ENCODE data around the gene RNF149. TPM values are rescaled to one million over a fixed set of nuclear protein-coding genes. Genes with fewer than 3 reads are reported as not detected.

RNF149 gene
- total RNA-seq, 1 donor from 2014 or later: 48.3 TPM

DNA sequence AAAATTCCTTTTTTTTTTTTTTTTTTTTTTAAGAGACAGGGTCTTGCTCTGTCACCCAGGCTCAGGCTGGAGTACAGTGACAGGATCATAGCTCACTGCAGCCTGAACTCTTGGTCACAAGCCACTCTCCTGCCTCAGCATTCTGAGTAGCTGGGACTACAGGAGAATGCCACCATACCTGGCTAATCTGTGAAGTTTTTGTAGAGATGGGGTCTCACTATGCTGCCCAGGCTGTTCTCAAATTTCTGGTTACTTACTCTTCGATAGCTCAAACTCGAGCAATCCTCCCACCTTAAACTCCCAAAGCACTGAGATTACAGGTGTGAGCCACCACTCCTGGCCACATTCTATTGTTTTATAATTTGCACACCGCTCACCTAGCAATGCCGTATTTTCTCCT lies 27.0 kb downstream of the RNF149 start:
- ATAC-seq (ENCODE audit: low read depth): no peak
- POLR2A ChIA-PET: no interaction called here
- Mint-ChIP-seq H3K27ac (no peak overlapping the region), H3K9me3 (no peaks in the 10 kb centered on the region), H3K36me3 (ENCODE audit: low read depth) (peaks cover 85% of the 10 kb centered on the region), H3K27me3 (no peaks in the 10 kb centered on the region), H3K4me3 (no peak overlapping the region), H3K4me1 (no peaks in the 10 kb centered on the region)
- intact Hi-C loops (cut with micrococcal nuclease): no loop called here
- TF ChIP-seq, protein P1, sequence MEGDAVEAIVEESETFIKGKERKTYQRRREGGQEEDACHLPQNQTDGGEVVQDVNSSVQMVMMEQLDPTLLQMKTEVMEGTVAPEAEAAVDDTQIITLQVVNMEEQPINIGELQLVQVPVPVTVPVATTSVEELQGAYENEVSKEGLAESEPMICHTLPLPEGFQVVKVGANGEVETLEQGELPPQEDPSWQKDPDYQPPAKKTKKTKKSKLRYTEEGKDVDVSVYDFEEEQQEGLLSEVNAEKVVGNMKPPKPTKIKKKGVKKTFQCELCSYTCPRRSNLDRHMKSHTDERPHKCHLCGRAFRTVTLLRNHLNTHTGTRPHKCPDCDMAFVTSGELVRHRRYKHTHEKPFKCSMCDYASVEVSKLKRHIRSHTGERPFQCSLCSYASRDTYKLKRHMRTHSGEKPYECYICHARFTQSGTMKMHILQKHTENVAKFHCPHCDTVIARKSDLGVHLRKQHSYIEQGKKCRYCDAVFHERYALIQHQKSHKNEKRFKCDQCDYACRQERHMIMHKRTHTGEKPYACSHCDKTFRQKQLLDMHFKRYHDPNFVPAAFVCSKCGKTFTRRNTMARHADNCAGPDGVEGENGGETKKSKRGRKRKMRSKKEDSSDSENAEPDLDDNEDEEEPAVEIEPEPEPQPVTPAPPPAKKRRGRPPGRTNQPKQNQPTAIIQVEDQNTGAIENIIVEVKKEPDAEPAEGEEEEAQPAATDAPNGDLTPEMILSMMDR (IDR thresholded peaks at IDR 0.05): no peak
- DNase-seq: no peak
- CTCF ChIA-PET: no interaction called here

- CTCF ChIA-PET: no interaction called here
- intact Hi-C loops (cut with micrococcal nuclease): no loop called here
These were observed 29.6 kb downstream of the RNF149 start for GRCh38 chr2:101278925-101279324.

DNA sequence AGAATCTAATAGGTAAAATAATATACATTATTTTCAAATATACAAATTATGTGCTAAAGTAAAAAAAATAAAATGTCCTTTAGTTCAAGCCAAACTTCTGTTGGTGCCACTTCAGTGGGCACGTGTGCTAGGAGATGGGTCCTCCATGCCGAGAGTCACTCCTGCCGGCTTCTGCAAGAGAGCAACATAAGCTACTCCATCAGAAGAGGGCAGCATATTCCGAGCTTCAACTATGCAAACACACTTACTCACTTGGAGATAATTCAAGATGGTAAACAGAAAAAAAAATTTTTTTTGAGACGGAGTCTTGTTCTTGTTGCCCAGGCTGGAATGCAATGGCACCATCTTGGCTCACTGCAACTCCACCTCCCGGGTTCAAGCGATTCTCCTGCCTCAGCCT lies 31.4 kb downstream of the RNF149 start:
- intact Hi-C loops (cut with micrococcal nuclease): no loop called here
- Mint-ChIP-seq H3K9me3 (no peaks in the 10 kb centered on the region), H3K4me3 (no peak overlapping the region), H3K27me3 (no peaks in the 10 kb centered on the region), H3K27ac (no peak overlapping the region), H3K36me3 (ENCODE audit: low read depth) (peaks cover 74% of the 10 kb centered on the region), H3K4me1 (peaks cover under 1% of the 10 kb centered on the region)
- POLR2A ChIA-PET: no interaction called here
- TF ChIP-seq, protein P1 (IDR thresholded peaks at IDR 0.05): no peak
- CTCF ChIA-PET: no interaction called here
- ATAC-seq (ENCODE audit: low read depth) (no peak), DNase-seq (no peak)

More at GRCh38 chr2:101278925-101279324, 29.6 kb downstream of the RNF149 start:
- TF ChIP-seq, protein P1 (IDR thresholded peaks at IDR 0.05): no peak
- DNase-seq (no peak), ATAC-seq (ENCODE audit: low read depth) (no peak)
- Mint-ChIP-seq H3K36me3 (ENCODE audit: low read depth) (peaks cover 73% of the 10 kb centered on the region), H3K27ac (no peak overlapping the region), H3K27me3 (no peaks in the 10 kb centered on the region), H3K4me3 (no peak overlapping the region), H3K4me1 (no peaks in the 10 kb centered on the region), H3K9me3 (no peaks in the 10 kb centered on the region)
- POLR2A ChIA-PET: no interaction called here

DNA sequence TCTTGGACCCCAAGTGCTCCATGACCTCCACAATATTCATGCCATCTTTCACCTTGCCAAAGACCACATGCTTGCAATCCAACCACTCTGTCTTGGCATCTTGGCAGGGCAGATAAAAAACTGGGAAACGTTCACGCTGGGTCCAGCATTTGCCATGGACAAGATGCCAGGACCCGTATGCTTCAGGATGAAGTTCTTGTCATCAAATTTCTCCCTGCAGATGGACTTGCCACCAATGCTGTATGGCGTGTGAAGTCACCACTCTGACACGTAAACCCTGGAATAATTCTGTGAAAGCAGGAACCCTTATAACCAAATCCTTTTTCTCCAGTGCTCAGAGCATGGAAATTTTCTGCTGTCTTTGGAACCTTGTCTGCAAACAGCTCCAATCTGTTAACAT lies 34.4 kb downstream of the RNF149 start:
- POLR2A ChIA-PET: interaction anchor here (0.7 to 0.8 kb wide), 3 partner anchors 25 to 27 kb away, joined by 3 read pairs; no protein-coding TSS in a partner anchor
- Mint-ChIP-seq H3K27ac (no peak overlapping the region), H3K9me3 (no peaks in the 10 kb centered on the region), H3K4me3 (no peak overlapping the region), H3K4me1 (peaks cover 2% of the 10 kb centered on the region), H3K27me3 (no peaks in the 10 kb centered on the region), H3K36me3 (ENCODE audit: low read depth) (peaks cover 73% of the 10 kb centered on the region)
- intact Hi-C loops (cut with micrococcal nuclease): no loop called here
- CTCF ChIA-PET: no interaction called here
- no peak for DNase-seq
- ATAC-seq (ENCODE audit: low read depth): no peak
- TF ChIP-seq, protein P1 (IDR thresholded peaks at IDR 0.05): no peak

DNA sequence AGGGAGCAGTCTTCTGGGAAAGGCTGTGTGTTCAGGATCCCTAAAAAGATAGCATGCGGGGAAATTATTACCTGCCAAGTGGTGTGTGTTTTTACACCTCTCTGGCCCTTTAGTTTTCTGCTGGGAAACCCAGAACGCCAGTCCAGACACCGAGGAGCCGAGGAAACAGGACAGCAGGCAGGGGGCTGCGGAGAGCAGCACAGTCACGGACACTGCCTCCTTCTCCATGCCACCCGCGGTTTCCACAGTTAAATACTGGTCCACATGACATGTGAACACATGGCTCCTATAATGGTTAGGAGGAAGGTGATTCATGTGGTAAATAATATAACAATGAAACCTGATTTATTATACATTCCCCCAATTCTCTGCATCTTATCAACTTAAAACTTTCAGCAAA lies 35.4 kb downstream of the RNF149 start:
- ATAC-seq (ENCODE audit: low read depth) (no peak), DNase-seq (no peak)
- intact Hi-C loops (cut with micrococcal nuclease): no loop called here
- Mint-ChIP-seq H3K4me3 (no peak overlapping the region), H3K4me1 (peaks cover 2% of the 10 kb centered on the region), H3K27ac (peak overlapping the region; percentile 15), H3K9me3 (no peaks in the 10 kb centered on the region), H3K36me3 (ENCODE audit: low read depth) (peaks cover 75% of the 10 kb centered on the region), H3K27me3 (no peaks in the 10 kb centered on the region)
- POLR2A ChIA-PET: no interaction called here
- TF ChIP-seq, protein P1 (IDR thresholded peaks at IDR 0.05): no peak
- CTCF ChIA-PET: no interaction called here

Data from activated B cell treated with CpG ODN at 0.5 μM for 24 hours (primary cell).